HL-60 (cell line): ENCODE measurements around the gene EGLN3.
A peak's percentile ranks its signal among the peaks of the same experiment; 100 is the strongest.

Experiments
- DNase-seq, 2 experiments: peaks; one replicate each; pipeline ENCODE4 v3.0.0-alpha.2; 2010 to 2020; ENCODE audit warnings: low read depth in 1 of 2, low spot score in 1 of 2
- H3K27ac ChIP-seq: fragments of 250-450 bp; sonication (Bioruptor Pico); replicated peaks from 2 replicates; pipeline ENCODE4 v1.5.1; 2020; ENCODE audit warnings: mild to moderate bottlenecking, moderate library complexity
- H3K27me3 ChIP-seq: fragments of 250-450 bp; sonication (Bioruptor Pico); 2 replicates; pipeline ENCODE4 v1.5.1; 2021; ENCODE audit warnings: mild to moderate bottlenecking, moderate library complexity; ENCODE audit not compliant: insufficient read depth, poor library complexity, severe bottlenecking
- H3K4me3 ChIP-seq: replicated peaks from 2 replicates; pipeline ENCODE4 v1.5.1; 2011; ENCODE audit warnings: mild to moderate bottlenecking, control low read depth, low read length; ENCODE audit not compliant: insufficient read depth
- CTCF ChIP-seq: IDR thresholded peaks from one replicate; pipeline ENCODE4 v1.5.1; 2011; ENCODE audit warnings: low read length, control low read depth, inconsistent platforms; ENCODE audit not compliant: insufficient read depth
- GABPA ChIP-seq: IDR thresholded peaks from 2 replicates; pipeline ENCODE4 v1.6.1; 2012; ENCODE audit warnings: low read depth
- POLR2AphosphoS5 ChIP-seq: IDR thresholded peaks from 2 replicates; pipeline ENCODE4 v1.6.1; 2012; ENCODE audit warnings: low read depth
- REST ChIP-seq: IDR thresholded peaks from 2 replicates; pipeline ENCODE4 v1.6.1; 2012; ENCODE audit warnings: low read depth; ENCODE audit not compliant: insufficient replicate concordance
- SPI1 ChIP-seq: IDR thresholded peaks from 2 replicates; pipeline ENCODE4 v1.6.1; 2012; ENCODE audit warnings: low read depth, mild to moderate bottlenecking, borderline replicate concordance

The EGLN3 gene

GRCh38 chr14:33916663-33917565 lies 34.0 kb downstream of the EGLN3 start:
- TF ChIP-seq POLR2AphosphoS5 (no peak), GABPA (no peak), CTCF (no peak), REST (no peak), SPI1 (no peak)
- Histone ChIP-seq H3K27me3 (no peaks in the 10 kb centered on the region), H3K27ac (no peak overlapping the region), H3K4me3 (no peak overlapping the region)
- DNase-seq = no peak

- Histone ChIP-seq H3K27ac (no peak overlapping the region), H3K27me3 (no peaks in the 10 kb centered on the region), H3K4me3 (no peak overlapping the region)
- DNase-seq = no peak
- TF ChIP-seq CTCF (no peak), SPI1 (no peak), REST (no peak), GABPA (no peak), POLR2AphosphoS5 (no peak)
These were observed 35.2 kb downstream of the EGLN3 start for GRCh38 chr14:33915682-33916081.

GRCh38 chr14:33914676-33915516 lies 36.0 kb downstream of the EGLN3 start:
- TF ChIP-seq POLR2AphosphoS5 (no peak), CTCF (no peak), REST (no peak), SPI1 (no peak), GABPA (no peak)
- Histone ChIP-seq H3K4me3 (no peak overlapping the region), H3K27ac (no peak overlapping the region), H3K27me3 (no peaks in the 10 kb centered on the region)
- peak in 1 of 2 experiments; percentile 4 for DNase-seq
